H1 (cell line): ENCODE data around the gene SHROOM3. TPM values are rescaled to one million over a fixed set of nuclear protein-coding genes. Genes with fewer than 3 reads are reported as not detected.

ENCODE experiments used
- CHD7 ChIP-seq: fragments of 300-600 bp; sonication (generic); IDR thresholded peaks from 2 replicates; pipeline ENCODE4 v1.7.1; 2012; ENCODE audit warnings: low read length, moderate library complexity, mild to moderate bottlenecking, inconsistent platforms; ENCODE audit not compliant: insufficient replicate concordance
- RNF2 ChIP-seq: fragments of 200-900, 300-1000 bp; sonication (generic); IDR thresholded peaks from 2 replicates; pipeline ENCODE4 v1.7.1; 2016; ENCODE audit warnings: borderline replicate concordance, low read depth, mild to moderate bottlenecking, antibody characterized with exemption, low read length; ENCODE audit not compliant: poor library complexity, severe bottlenecking; ENCODE audit errors: missing control alignments
- polyA plus RNA-seq, 7 experiments: library from polyadenylated mRNA; depleted of rRNA in 3 of 7; stranded (reverse) in 5 of 7; unstranded in 2 of 7; fragments of >200 nt in 5 of 7; fragments of 200-250 nt in 2 of 7; gene quantifications; 1 replicate in 5 of 7; 2 replicates in 1 of 7; 4 replicates in 1 of 7; pipeline versions ENCODE4 v1.2.1 to v1.2.3, GENCODE V29; 2011 to 2013; ENCODE audit warnings: missing spikeins in 2 of 7, mixed read lengths in 2 of 7
- total RNA-seq: library from RNA; stranded (reverse); fragmentation: NEBNext Ultra II Directional; extraction: Animal tissue kit (Norgen Biotek cat#: 25700); gene quantifications from 2 replicates; pipeline ENCODE4 v1.2.1, GENCODE V29; 2021

SHROOM3 gene
- total and polyA plus RNA-seq, 2 of the 8 experiments (the other 6 are each of a cell fraction or from before 2014, with no cell fraction given), result 15.8 to 34.0 TPM

- TF ChIP-seq CHD7, result no peak
- TF ChIP-seq RNF2, result no peak
These were observed 313.6 kb downstream of the SHROOM3 start (continued) for GRCh38 chr4:76748649-76749048.
